Neural cell (in vitro differentiated cells): ENCODE data around the gene KCNT1. TPM values are rescaled to one million over a fixed set of nuclear protein-coding genes. Genes with fewer than 3 reads are reported as not detected.

Source experiments
- H2AFZ ChIP-seq: fragments of 200-600, 300-800 bp; sonication (generic), shearing (Covaris generic); 2 replicates; pipeline ENCODE4 v1.6.0; 2014; ENCODE audit warnings: low read depth, mild to moderate bottlenecking, antibody characterized with exemption, low read length, moderate library complexity
- H3F3A ChIP-seq: fragments of 200-600 bp; shearing (Covaris generic); 2 replicates; pipeline ENCODE4 v1.6.1; 2016; ENCODE audit warnings: mild to moderate bottlenecking, moderate library complexity, mixed read lengths, antibody characterized with exemption, low read length; ENCODE audit not compliant: insufficient read depth, poor library complexity, severe bottlenecking
- H3K27ac ChIP-seq: fragments of 200-600, 300-800 bp; sonication (generic), shearing (Covaris generic); 2 replicates; pipeline ENCODE4 v1.5.1; 2014; ENCODE audit warnings: mild to moderate bottlenecking, low read length, moderate library complexity
- H3K27me3 ChIP-seq: fragments of 300-800, 200-600 bp; sonication (generic), shearing (Covaris generic); 2 replicates; pipeline ENCODE4 v1.6.0; 2014; ENCODE audit warnings: mild to moderate bottlenecking, low read depth, low read length, moderate library complexity; ENCODE audit not compliant: insufficient read depth
- H3K36me3 ChIP-seq: fragments of 300-800, 200-600 bp; sonication (generic), shearing (Covaris generic); 2 replicates; pipeline ENCODE4 v1.5.1; 2014; ENCODE audit warnings: mild to moderate bottlenecking, antibody characterized with exemption, low read length, moderate library complexity; ENCODE audit not compliant: insufficient read depth
- H3K4me2 ChIP-seq: fragments of 300-800, 200-600 bp; sonication (generic), shearing (Covaris generic); 2 replicates; pipeline ENCODE4 v1.6.0; 2014; ENCODE audit warnings: mild to moderate bottlenecking, low read length
- H3K4me3 ChIP-seq: fragments of 300-800, 200-600 bp; sonication (generic), shearing (Covaris generic); 2 replicates; pipeline ENCODE4 v1.5.1; 2014; ENCODE audit warnings: mild to moderate bottlenecking, low read length, moderate library complexity
- H3K79me2 ChIP-seq: fragments of 200-600 bp; shearing (Covaris generic); replicated peaks from 2 replicates; pipeline ENCODE4 v1.6.0; 2014; ENCODE audit warnings: mild to moderate bottlenecking, low read length, moderate library complexity; ENCODE audit not compliant: insufficient read depth
- H3K9ac ChIP-seq: fragments of 300-800, 200-600 bp; sonication (generic), shearing (Covaris generic); 2 replicates; pipeline ENCODE4 v1.6.1; 2016; ENCODE audit warnings: mild to moderate bottlenecking, low read length, mixed read lengths
- H3K9me2 ChIP-seq: fragments of 200-600 bp; shearing (Covaris generic); 2 replicates; pipeline ENCODE4 v1.6.1; 2016; ENCODE audit warnings: mild to moderate bottlenecking, low read length, mixed read lengths; ENCODE audit not compliant: insufficient read depth
- H3K9me3 ChIP-seq: fragments of 200-600, 300-800 bp; sonication (generic), shearing (Covaris generic); 2 replicates; pipeline ENCODE4 v1.6.1; 2016; ENCODE audit warnings: mild to moderate bottlenecking, mixed run types, low read length, moderate library complexity, mixed read lengths
- H4K20me1 ChIP-seq: fragments of 200-600 bp; shearing (Covaris generic); 2 replicates; pipeline ENCODE4 v1.6.1; 2016; ENCODE audit warnings: mild to moderate bottlenecking, mixed run types; ENCODE audit not compliant: insufficient read depth
- EP300 ChIP-seq: fragments of 450-650 bp; conservative IDR thresholded peaks from 2 replicates; pipeline ENCODE4 v1.6.1; 2014; ENCODE audit warnings: antibody characterized with exemption, mild to moderate bottlenecking, moderate library complexity; ENCODE audit not compliant: poor library complexity, severe bottlenecking
- EZH2 ChIP-seq: fragments of 200-600, 300-800 bp; shearing (Covaris generic), sonication (generic); IDR thresholded peaks from 2 replicates; pipeline ENCODE4 v1.6.1; 2014; ENCODE audit warnings: antibody characterized with exemption, low read length, borderline replicate concordance, mild to moderate bottlenecking; ENCODE audit not compliant: insufficient read depth, poor library complexity, severe bottlenecking
- MXI1 ChIP-seq: fragments of 450-650 bp; conservative IDR thresholded peaks from 2 replicates; pipeline ENCODE4 v1.6.1; 2014; ENCODE audit warnings: antibody characterized with exemption, mild to moderate bottlenecking; ENCODE audit not compliant: poor library complexity, severe bottlenecking
- POLR2AphosphoS5 ChIP-seq: IDR thresholded peaks from 2 replicates; pipeline ENCODE4 v1.6.1; 2012
- RAD21 ChIP-seq: fragments of 450-650 bp; conservative IDR thresholded peaks from 2 replicates; pipeline ENCODE4 v1.6.1; 2014; ENCODE audit warnings: antibody characterized with exemption, mild to moderate bottlenecking, moderate library complexity
- REST ChIP-seq: IDR thresholded peaks from 2 replicates; pipeline ENCODE4 v1.6.1; 2012; ENCODE audit warnings: borderline replicate concordance
- SMC3 ChIP-seq: fragments of 450-650 bp; conservative IDR thresholded peaks from 2 replicates; pipeline ENCODE4 v1.6.1; 2014; ENCODE audit warnings: antibody characterized with exemption, mild to moderate bottlenecking, moderate library complexity; ENCODE audit not compliant: poor library complexity
- TAF1 ChIP-seq: IDR thresholded peaks from 2 replicates; pipeline ENCODE4 v1.6.1; 2012; ENCODE audit warnings: low read depth
- polyA plus RNA-seq: library from polyadenylated mRNA; depleted of rRNA; stranded (reverse); fragments of >200 nt; gene quantifications from 2 replicates; pipeline ENCODE4 v1.2.3, GENCODE V29; 2014
- TF ChIP-seq, protein P1 (sequence below): fragments of 450-650 bp; IDR thresholded peaks from 2 replicates; pipeline ENCODE4 v1.5.1; 2014; ENCODE audit warnings: antibody characterized with exemption, mild to moderate bottlenecking, moderate library complexity; ENCODE audit not compliant: poor library complexity, severe bottlenecking

The KCNT1 gene
- polyA plus RNA-seq, 1 donor from 2014 or later, result 0.67 TPM

DNA sequence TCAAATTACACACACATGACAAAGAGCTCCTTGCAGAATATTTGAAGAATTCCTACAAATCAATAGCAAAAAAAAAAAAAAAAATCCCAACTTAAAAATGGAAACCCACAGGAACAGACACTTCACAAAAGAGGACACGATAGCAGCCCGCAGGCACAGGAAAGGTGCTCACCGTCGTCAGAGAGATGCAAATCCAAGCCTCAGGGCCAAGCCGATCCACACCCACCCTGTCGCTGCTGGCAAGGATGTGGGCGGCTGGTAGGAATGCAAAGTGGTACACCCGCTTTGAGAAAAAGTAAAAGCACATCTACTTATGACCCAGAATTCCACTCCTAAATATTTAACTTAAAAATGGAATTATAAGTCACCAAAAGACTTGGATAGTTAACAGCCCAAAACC, 28.0 kb upstream of the KCNT1 start:
- Histone ChIP-seq H3K9me2 (no peaks in the 10 kb centered on the region), H3F3A (no peaks in the 10 kb centered on the region), H3K4me3 (no peak overlapping the region), H3K36me3 (no peaks in the 10 kb centered on the region), H3K4me2 (no peak overlapping the region), H3K79me2 (no peaks in the 10 kb centered on the region), H3K9me3 (no peaks in the 10 kb centered on the region), H4K20me1 (no peaks in the 10 kb centered on the region), H3K27ac (no peak overlapping the region), H3K27me3 (no peaks in the 10 kb centered on the region), H3K9ac (no peak overlapping the region), H2AFZ (no peak overlapping the region)
- no peak for TF ChIP-seq REST
- no peak for TF ChIP-seq MXI1
- TF ChIP-seq RAD21, result no peak
- TF ChIP-seq POLR2AphosphoS5, result no peak
- no peak for TF ChIP-seq EP300
- TF ChIP-seq, protein P1, sequence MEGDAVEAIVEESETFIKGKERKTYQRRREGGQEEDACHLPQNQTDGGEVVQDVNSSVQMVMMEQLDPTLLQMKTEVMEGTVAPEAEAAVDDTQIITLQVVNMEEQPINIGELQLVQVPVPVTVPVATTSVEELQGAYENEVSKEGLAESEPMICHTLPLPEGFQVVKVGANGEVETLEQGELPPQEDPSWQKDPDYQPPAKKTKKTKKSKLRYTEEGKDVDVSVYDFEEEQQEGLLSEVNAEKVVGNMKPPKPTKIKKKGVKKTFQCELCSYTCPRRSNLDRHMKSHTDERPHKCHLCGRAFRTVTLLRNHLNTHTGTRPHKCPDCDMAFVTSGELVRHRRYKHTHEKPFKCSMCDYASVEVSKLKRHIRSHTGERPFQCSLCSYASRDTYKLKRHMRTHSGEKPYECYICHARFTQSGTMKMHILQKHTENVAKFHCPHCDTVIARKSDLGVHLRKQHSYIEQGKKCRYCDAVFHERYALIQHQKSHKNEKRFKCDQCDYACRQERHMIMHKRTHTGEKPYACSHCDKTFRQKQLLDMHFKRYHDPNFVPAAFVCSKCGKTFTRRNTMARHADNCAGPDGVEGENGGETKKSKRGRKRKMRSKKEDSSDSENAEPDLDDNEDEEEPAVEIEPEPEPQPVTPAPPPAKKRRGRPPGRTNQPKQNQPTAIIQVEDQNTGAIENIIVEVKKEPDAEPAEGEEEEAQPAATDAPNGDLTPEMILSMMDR, result no peak
- no peak for TF ChIP-seq TAF1
- no peak for TF ChIP-seq SMC3
- TF ChIP-seq EZH2, result no peak

GRCh38 chr9:135674977-135675376, 27.0 kb upstream of the KCNT1 start:
- Histone ChIP-seq H3K9ac (no peak overlapping the region), H4K20me1 (no peaks in the 10 kb centered on the region), H3K9me2 (no peaks in the 10 kb centered on the region), H2AFZ (no peak overlapping the region), H3K4me2 (no peak overlapping the region), H3K36me3 (no peaks in the 10 kb centered on the region), H3K9me3 (no peaks in the 10 kb centered on the region), H3K4me3 (no peak overlapping the region), H3K27me3 (no peaks in the 10 kb centered on the region), H3K79me2 (no peaks in the 10 kb centered on the region), H3F3A (no peaks in the 10 kb centered on the region), H3K27ac (no peak overlapping the region)
- no peak for TF ChIP-seq SMC3
- TF ChIP-seq TAF1, result no peak
- no peak for TF ChIP-seq RAD21
- TF ChIP-seq MXI1, result no peak
- no peak for TF ChIP-seq POLR2AphosphoS5
- no peak for TF ChIP-seq EP300
